ENCODE results near the gene ATG13.

DNA sequence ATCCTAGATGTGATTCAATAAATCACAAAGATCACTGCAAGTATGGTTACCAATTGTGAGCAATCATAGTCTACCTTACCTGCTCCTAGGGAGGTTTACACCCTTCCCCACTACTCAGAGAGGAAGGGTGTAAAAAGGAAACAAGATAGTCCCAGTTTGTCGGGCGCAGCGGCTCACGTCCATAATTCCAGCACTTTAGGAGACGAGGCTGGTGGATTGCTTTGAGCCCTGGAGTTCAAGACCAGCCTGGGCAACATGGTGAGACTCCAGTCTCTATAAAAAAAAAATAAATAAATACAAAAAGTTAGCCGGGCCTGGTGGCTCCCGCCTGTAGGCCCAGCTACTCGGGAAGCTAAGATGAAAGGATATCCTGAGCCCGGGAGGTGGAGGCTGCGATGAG, 22.6 kb upstream of the ATG13 start:
- TF ChIP-seq POLR2AphosphoS5 (IDR thresholded peaks at IDR 0.05; ENCODE audit: low read depth, low read length) (no peak), RCOR1 (IDR thresholded peaks at IDR 0.05; ENCODE audit: low read length) (no peak), EZH2phosphoT487 (IDR thresholded peaks at IDR 0.05; ENCODE audit: borderline replicate concordance, low read depth) (no peak), YY1 (IDR thresholded peaks at IDR 0.05; ENCODE audit: low read depth) (no peak), NFIC (IDR thresholded peaks at IDR 0.05; ENCODE audit: borderline replicate concordance) (no peak), RAD21 (IDR thresholded peaks at IDR 0.05; ENCODE audit: low read length) (no peak), GABPA (IDR thresholded peaks at IDR 0.05; ENCODE audit: low read depth) (no peak), TAF1 (IDR thresholded peaks at IDR 0.05; ENCODE audit: borderline replicate concordance, low read depth, low read length) (no peak), GATA2 (CRISPR knock-in tag; IDR thresholded peaks at IDR 0.05) (no peak)
- TF ChIP-seq, protein P1, sequence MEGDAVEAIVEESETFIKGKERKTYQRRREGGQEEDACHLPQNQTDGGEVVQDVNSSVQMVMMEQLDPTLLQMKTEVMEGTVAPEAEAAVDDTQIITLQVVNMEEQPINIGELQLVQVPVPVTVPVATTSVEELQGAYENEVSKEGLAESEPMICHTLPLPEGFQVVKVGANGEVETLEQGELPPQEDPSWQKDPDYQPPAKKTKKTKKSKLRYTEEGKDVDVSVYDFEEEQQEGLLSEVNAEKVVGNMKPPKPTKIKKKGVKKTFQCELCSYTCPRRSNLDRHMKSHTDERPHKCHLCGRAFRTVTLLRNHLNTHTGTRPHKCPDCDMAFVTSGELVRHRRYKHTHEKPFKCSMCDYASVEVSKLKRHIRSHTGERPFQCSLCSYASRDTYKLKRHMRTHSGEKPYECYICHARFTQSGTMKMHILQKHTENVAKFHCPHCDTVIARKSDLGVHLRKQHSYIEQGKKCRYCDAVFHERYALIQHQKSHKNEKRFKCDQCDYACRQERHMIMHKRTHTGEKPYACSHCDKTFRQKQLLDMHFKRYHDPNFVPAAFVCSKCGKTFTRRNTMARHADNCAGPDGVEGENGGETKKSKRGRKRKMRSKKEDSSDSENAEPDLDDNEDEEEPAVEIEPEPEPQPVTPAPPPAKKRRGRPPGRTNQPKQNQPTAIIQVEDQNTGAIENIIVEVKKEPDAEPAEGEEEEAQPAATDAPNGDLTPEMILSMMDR (IDR thresholded peaks at IDR 0.05): no peak
- TF ChIP-seq, protein P2, sequence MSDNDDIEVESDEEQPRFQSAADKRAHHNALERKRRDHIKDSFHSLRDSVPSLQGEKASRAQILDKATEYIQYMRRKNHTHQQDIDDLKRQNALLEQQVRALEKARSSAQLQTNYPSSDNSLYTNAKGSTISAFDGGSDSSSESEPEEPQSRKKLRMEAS (IDR thresholded peaks at IDR 0.05; ENCODE audit: low read depth): no peak

Data from SK-N-SH (cell line).